NCI-H748 (cell line): ENCODE data around the gene PSMB7.

Source experiments
- DNase-seq: peaks from one replicate; lab custom pipeline; 2025; ENCODE audit not compliant: unreplicated experiment; lab: John Stamatoyannopoulos, UW

PSMB7 gene

GRCh38 chr9:124358631-124359030 lies 56.6 kb downstream of the PSMB7 start:
- no peak for DNase-seq

- DNase-seq: no peak
These were observed 57.4 kb downstream of the PSMB7 start for GRCh38 chr9:124357721-124358361.

GRCh38 chr9:124356745-124357390 lies 58.4 kb downstream of the PSMB7 start:
- no peak for DNase-seq

- no peak for DNase-seq
These were observed 59.1 kb downstream of the PSMB7 start for GRCh38 chr9:124355941-124356744.

GRCh38 chr9:124355039-124355940 lies 60.0 kb downstream of the PSMB7 start:
- DNase-seq: no peak

GRCh38 chr9:124354346-124355038 lies 60.8 kb downstream of the PSMB7 start:
- no peak for DNase-seq

GRCh38 chr9:124353811-124354274 lies 61.4 kb downstream of the PSMB7 start:
- DNase-seq: no peak

GRCh38 chr9:124353166-124353768 lies 62.0 kb downstream of the PSMB7 start:
- no peak for DNase-seq

GRCh38 chr9:124352616-124353015 lies 62.6 kb downstream of the PSMB7 start:
- no peak for DNase-seq

GRCh38 chr9:124351672-124352468 lies 63.4 kb downstream of the PSMB7 start:
- no peak for DNase-seq

GRCh38 chr9:124350494-124351263 lies 64.6 kb downstream of the PSMB7 start:
- no peak for DNase-seq

- peak; percentile 19 for DNase-seq
These were observed 65.4 kb downstream of the PSMB7 start for GRCh38 chr9:124349675-124350493.

- DNase-seq: no peak
These were observed 66.0 kb downstream of the PSMB7 start for GRCh38 chr9:124349267-124349666.

GRCh38 chr9:124348831-124349230 lies 66.4 kb downstream of the PSMB7 start:
- DNase-seq: no peak

GRCh38 chr9:124348363-124348762 lies 66.9 kb downstream of the PSMB7 start:
- no peak for DNase-seq

- no peak for DNase-seq
These were observed 67.3 kb downstream of the PSMB7 start for GRCh38 chr9:124347968-124348358.

GRCh38 chr9:124347206-124347967 lies 67.9 kb downstream of the PSMB7 start:
- DNase-seq: no peak
